Upper lobe of left lung (tissue), 4 donors: ENCODE results near the gene MACC1.

Experiments used
- POLR2A ChIP-seq, 4 donors: fragments of 450-650 bp; IDR thresholded peaks; one replicate each; pipeline ENCODE4 v1.5.1; 2016 to 2017; ENCODE audit warnings: antibody characterized with exemption in 4 of 4, mild to moderate bottlenecking in 2 of 4
- TF ChIP-seq, protein P1 (sequence below), 6 experiments: fragments of 450-650 bp in 4 of 6; fragments of 200-600 bp in 2 of 6; sonication (generic) in 2 of 6; IDR thresholded peaks; one replicate each; pipeline ENCODE4 v1.5.1; 2016 to 2019; ENCODE audit warnings: antibody characterized with exemption in 6 of 6

DNA sequence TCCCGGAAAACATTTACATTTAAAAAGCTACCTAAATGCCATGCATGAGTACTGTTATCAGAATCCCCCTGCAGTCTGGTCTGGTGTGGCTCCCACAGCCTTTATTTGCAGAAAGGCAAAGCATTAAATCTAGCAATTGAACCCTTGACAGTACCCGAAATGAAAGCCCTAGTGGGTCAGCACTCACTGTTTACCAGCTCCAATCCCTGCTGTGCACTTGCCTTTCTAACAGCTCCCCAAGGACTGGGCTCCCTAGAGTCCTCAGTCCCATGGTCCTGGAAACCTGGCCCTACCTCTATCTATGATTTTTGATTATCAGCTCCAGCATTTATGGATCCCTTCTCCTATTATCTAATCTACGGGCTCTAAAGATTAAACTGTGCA, 1.9 kb upstream of the MACC1 start:
- no peak for TF ChIP-seq POLR2A (IDR thresholded peaks at IDR 0.05)
- TF ChIP-seq, protein P1, sequence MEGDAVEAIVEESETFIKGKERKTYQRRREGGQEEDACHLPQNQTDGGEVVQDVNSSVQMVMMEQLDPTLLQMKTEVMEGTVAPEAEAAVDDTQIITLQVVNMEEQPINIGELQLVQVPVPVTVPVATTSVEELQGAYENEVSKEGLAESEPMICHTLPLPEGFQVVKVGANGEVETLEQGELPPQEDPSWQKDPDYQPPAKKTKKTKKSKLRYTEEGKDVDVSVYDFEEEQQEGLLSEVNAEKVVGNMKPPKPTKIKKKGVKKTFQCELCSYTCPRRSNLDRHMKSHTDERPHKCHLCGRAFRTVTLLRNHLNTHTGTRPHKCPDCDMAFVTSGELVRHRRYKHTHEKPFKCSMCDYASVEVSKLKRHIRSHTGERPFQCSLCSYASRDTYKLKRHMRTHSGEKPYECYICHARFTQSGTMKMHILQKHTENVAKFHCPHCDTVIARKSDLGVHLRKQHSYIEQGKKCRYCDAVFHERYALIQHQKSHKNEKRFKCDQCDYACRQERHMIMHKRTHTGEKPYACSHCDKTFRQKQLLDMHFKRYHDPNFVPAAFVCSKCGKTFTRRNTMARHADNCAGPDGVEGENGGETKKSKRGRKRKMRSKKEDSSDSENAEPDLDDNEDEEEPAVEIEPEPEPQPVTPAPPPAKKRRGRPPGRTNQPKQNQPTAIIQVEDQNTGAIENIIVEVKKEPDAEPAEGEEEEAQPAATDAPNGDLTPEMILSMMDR (IDR thresholded peaks at IDR 0.05) = no peak
